Jurkat, Clone E6-1 (cell line): ENCODE measurements around the gene COQ8B.
"Not testable (repeated sequence)": the region's sequence is repeated elsewhere in the genome, so short reads cannot be mapped to it uniquely, and the experiment has no call there.

Experiments used
- DNase-seq: peaks from one replicate; pipeline ENCODE4 v3.0.0-alpha.2; 2011; ENCODE audit warnings: low read depth, low spot score
- H3K4me3 ChIP-seq: 2 replicates; pipeline ENCODE4 v1.5.1; 2011; ENCODE audit warnings: mild to moderate bottlenecking, low read length, control low read depth, moderate library complexity

COQ8B gene

DNA sequence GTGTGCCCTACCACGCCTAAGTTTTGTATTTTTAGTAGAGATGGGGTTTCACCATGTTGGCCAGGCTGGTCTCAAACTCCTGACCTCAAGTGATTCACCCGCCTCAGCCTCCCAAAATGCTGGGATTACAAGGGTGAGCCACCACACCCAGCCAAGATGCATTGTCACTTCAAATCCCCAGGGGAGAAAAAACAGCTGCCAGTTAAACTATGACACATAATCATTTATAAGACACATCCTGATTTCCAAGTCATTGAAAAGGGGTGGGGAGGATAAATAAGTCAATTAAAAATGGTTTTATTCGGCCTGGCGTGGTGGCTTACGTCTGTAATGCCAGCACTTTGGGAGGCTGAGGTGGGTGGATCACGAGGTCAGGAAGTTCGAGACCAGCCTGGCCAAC, 61.0 kb downstream of the COQ8B start:
- H3K4me3 ChIP-seq, DNase-seq: not testable (repeated sequence)

DNA sequence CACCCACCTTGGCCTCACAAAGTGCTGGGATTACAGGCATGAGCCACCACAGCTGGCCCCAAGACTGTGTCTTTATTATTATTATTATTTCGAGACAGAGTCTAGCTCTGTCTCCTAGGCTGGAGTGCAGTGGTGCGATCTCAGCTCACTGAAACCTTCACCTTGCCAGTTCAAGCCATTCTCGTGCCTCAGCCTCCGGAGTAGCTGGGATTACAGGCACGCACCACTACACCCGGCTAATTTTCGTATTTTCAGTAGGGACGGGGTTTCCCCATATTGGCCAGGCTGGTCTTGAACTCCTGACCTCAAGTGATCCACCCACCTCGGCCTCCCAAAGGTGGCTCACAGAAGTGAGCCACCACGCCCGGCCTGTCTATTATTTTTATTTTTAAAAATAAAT, 64.4 kb downstream of the COQ8B start:
- DNase-seq, H3K4me3 ChIP-seq: not testable (repeated sequence)

DNA sequence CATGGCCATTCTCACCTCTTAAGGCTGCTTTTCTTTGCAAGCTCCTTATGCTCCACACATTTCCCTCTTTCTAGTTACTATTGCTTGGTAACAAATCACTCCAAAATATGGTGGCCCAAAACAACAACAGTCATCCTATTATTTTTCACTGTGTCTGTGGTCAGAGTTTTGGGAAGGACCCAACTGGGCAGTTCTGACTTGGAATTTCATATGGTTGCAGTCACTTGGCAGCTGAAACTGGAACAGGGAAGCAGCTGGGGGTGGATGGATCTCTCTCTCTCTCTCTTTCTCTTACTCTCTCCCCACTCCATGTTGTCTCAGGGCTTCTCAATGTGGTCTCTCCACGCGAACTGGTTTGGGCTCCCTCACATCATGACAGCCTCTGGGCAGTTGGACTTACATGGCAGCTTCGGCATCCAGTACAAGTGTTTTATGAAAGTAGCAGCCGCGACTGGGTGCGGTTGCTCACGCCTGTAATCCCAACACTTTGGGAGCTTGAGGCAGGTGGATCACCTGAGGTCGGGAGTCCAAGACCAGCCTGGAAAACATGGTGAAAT, 65.9 kb downstream of the COQ8B start:
- no peak for DNase-seq
- H3K4me3 ChIP-seq, result no peak overlapping the region

DNA sequence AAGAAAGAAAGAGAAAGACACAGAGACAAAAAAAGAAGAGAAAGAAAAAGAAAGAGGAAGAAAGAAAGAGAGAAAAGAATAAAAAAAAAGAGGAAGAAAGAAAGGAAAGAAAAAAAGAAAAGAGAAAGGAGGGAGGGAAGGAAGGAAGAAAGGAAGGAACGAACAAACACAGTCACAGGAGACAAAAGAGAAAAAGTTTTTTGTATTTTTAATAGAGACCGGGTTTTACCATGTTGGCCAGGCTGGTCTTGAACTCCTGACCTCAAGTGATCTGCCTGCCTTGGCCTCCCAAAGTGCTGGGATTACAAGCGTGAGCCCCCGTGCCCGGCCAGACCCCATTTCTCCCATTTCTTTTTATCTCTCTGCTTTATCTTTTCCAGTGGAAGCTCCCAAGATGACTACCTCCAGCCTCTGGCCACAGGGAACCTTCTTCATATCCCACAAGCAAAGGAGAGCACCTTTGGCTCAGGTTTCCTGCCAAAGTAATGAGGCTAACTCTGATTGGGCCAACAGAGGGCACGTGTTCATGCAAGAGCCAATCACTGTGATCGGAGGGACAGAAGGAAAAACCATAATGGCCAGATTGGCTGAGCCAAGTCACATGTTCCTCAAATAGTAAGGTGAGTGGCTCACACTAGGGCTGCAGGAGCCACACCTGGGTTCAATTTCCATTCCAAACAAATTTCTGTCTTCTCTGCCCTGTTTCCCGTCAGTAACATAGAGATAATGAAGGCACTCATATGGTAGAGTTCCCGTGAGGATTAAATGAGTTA, 66.6 kb downstream of the COQ8B start:
- not testable (repeated sequence) for H3K4me3 ChIP-seq
- peak; percentile 15 for DNase-seq

DNA sequence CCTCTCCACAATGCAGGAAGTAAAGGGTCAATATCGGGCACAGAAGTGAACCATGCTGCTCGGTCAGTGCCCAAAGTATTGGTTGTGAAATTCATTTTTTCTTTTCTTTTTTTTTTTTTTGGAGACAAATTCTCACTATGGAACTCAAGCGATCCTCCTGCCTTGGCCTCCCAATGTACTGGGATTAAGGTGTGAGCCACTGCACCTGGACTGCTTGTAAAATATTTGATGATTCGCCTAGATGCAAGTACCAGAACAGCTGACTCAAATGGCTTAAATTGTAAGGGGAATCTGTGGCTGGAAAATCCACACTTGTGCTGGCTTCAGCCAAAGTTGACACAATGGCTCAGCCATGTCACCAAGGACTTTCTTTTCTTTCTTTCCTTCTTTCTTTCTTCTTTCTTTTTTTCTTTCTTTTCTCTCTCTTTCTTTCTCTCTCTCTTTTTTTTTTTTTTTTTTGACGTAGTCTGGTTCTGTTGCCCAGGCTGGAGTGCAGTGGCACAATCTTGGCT, 69.9 kb downstream of the COQ8B start:
- DNase-seq, result no peak
- no peak overlapping the region for H3K4me3 ChIP-seq

DNA sequence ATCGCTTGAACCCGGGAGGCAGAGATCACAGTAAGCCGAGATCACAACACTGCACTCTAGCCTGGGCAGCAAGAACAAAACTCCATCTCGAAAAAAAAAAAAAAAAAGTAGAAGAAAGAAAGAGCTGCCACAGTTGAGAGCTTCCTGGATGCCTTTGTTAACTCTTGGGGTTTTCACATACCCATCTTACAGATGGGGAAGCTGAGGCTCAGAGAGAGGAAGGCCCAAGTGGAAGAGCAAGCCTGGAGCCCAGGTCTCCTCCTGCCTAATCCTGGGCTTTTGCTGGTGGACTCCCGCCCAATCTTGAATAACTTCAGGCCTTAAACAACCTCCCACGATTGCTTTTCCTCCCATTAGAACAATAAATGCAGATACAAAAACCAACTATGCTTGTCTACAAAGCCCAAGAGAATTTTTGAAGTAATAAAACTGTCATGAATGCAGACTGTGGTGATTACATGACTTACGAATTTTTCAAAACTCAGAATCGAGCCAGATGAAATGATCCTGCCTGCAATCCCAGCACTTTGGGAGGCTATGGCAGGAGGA, 73.9 kb downstream of the COQ8B start:
- no peak for DNase-seq

DNA sequence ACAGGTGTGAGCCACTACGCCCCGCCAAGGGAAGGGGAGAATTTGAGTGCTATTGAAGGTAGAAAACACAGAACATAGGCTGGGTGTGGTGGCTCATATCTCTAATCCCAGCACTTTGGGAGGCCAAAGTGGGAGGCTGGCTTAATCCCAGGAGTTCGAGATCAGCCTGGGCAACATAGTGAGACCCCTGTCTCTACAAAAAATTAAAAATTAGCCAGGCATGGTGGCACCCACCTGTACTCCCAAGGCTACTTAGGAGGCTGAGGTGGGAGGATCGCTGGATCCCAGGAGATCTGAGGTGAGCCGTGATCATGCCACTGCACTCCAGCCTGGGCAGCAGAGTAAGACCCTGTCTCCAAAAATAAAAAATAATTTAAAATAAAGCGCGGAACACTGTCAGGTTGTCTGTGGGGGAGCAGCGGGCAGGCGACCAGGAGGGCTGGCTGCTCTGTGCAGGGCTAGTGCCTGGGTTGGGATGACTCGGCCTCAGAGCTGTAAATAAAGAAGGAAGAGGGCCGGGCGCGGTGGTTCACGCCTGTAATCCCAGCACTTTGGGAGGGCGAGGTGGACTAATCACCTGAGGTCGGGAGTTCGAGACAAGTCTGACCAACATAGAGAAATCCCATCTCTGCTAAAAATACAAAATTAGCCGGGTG, 74.5 kb downstream of the COQ8B start:
- DNase-seq, result no peak
- no peak overlapping the region for H3K4me3 ChIP-seq

More for the DNA sequence above, 73.9 kb downstream of the COQ8B start:
- no peak overlapping the region for H3K4me3 ChIP-seq
